GM12878 (cell line): ENCODE measurements around the gene CHFR.
A peak's percentile ranks its signal among the peaks of the same experiment; 100 is the strongest.

Source experiments
- BMI1 ChIP-seq: fragments of 450-650 bp; IDR thresholded peaks from 2 replicates; pipeline ENCODE4 v1.6.1; 2016; ENCODE audit warnings: mild to moderate bottlenecking, moderate library complexity, borderline replicate concordance
- CHD1 ChIP-seq: IDR thresholded peaks from 2 replicates; pipeline ENCODE4 v1.6.1; 2012; ENCODE audit warnings: low read depth, low read length, improper control_type of control experiment
- EZH2 ChIP-seq: IDR thresholded peaks from 2 replicates; pipeline ENCODE4 v1.6.1; 2012; ENCODE audit warnings: low read depth, mild to moderate bottlenecking, control low read depth, inconsistent platforms, low read length, borderline replicate concordance; ENCODE audit not compliant: control insufficient read depth
- HCFC1 ChIP-seq: fragments of 150-350 bp; IDR thresholded peaks from 2 replicates; pipeline ENCODE4 v1.6.1; 2014; ENCODE audit warnings: low read length
- MYC ChIP-seq: IDR thresholded peaks from 2 replicates; pipeline ENCODE4 v1.6.1; 2011; ENCODE audit warnings: mild to moderate bottlenecking, low read length, moderate library complexity, inconsistent platforms; ENCODE audit not compliant: insufficient read depth, insufficient replicate concordance, insufficient read length, severe bottlenecking
- NFIC ChIP-seq: IDR thresholded peaks from 2 replicates; pipeline ENCODE4 v1.6.1; 2012; ENCODE audit warnings: low read depth, mild to moderate bottlenecking, inconsistent platforms, low read length, moderate library complexity
- POLR2A ChIP-seq: IDR thresholded peaks from 2 replicates; pipeline ENCODE4 v1.6.1; 2011; ENCODE audit warnings: low read depth, mild to moderate bottlenecking, low read length
- POLR2AphosphoS5 ChIP-seq: IDR thresholded peaks from 2 replicates; pipeline ENCODE4 v1.6.1; 2011; ENCODE audit warnings: mild to moderate bottlenecking, low read length, inconsistent platforms
- RBBP5 ChIP-seq: fragments of 200-600 bp; sonication (generic); conservative IDR thresholded peaks from 2 replicates; pipeline ENCODE4 v1.6.1; 2016
- TCF7 ChIP-seq: IDR thresholded peaks from 2 replicates; pipeline ENCODE4 v1.6.1; 2014; ENCODE audit warnings: antibody characterized with exemption, borderline replicate concordance
- ZNF274 ChIP-seq: IDR thresholded peaks from one replicate; pipeline ENCODE4 v1.8.0; 2011; ENCODE audit not compliant: insufficient read length, insufficient read depth
- TF ChIP-seq, protein P1 (sequence below), 3 experiments: IDR thresholded peaks in 2 of 3; conservative IDR thresholded peaks in 1 of 3; 2 replicates each; pipeline ENCODE4 v1.5.1; 2011; ENCODE audit warnings: low read depth in 3 of 3, low read length in 3 of 3, mild to moderate bottlenecking in 3 of 3, control low read depth in 2 of 3, moderate library complexity in 2 of 3, inconsistent platforms in 1 of 3, mixed read lengths in 1 of 3; ENCODE audit not compliant: control insufficient read depth in 2 of 3, insufficient read depth in 1 of 3; ENCODE audit errors: extremely low read depth in 1 of 3
- TF ChIP-seq, protein P2 (sequence below): IDR thresholded peaks from 2 replicates; pipeline ENCODE4 v1.6.1; 2012; ENCODE audit warnings: low read depth, low read length, improper control_type of control experiment
- TF ChIP-seq, protein P3 (sequence below): fragments of 450-650 bp; IDR thresholded peaks from 2 replicates; pipeline ENCODE4 v1.6.1; 2017; ENCODE audit warnings: mild to moderate bottlenecking

- TF ChIP-seq MYC: no peak
- no peak for TF ChIP-seq NFIC
- TF ChIP-seq, protein P1, sequence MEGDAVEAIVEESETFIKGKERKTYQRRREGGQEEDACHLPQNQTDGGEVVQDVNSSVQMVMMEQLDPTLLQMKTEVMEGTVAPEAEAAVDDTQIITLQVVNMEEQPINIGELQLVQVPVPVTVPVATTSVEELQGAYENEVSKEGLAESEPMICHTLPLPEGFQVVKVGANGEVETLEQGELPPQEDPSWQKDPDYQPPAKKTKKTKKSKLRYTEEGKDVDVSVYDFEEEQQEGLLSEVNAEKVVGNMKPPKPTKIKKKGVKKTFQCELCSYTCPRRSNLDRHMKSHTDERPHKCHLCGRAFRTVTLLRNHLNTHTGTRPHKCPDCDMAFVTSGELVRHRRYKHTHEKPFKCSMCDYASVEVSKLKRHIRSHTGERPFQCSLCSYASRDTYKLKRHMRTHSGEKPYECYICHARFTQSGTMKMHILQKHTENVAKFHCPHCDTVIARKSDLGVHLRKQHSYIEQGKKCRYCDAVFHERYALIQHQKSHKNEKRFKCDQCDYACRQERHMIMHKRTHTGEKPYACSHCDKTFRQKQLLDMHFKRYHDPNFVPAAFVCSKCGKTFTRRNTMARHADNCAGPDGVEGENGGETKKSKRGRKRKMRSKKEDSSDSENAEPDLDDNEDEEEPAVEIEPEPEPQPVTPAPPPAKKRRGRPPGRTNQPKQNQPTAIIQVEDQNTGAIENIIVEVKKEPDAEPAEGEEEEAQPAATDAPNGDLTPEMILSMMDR (IDR thresholded peaks at IDR 0.05 in 2 of 3, conservative IDR thresholded peaks at IDR 0.05 in 1 of 3; ENCODE audit: control insufficient read depth in 2 of 3, extremely low read depth in 1 of 3, insufficient read depth in 1 of 3, low read depth in 3 of 3, low read length in 3 of 3): 0 out of 6 replicates have a peak, but pooled peaks of 1 of the 3 experiments have one; percentile 14
- no peak for TF ChIP-seq TCF7
- TF ChIP-seq RBBP5: no peak
- TF ChIP-seq CHD1: no peak
- TF ChIP-seq POLR2A: no peak
- no peak for TF ChIP-seq BMI1
- TF ChIP-seq ZNF274: no peak
- TF ChIP-seq EZH2: no peak
- no peak for TF ChIP-seq POLR2AphosphoS5
- TF ChIP-seq, protein P2, sequence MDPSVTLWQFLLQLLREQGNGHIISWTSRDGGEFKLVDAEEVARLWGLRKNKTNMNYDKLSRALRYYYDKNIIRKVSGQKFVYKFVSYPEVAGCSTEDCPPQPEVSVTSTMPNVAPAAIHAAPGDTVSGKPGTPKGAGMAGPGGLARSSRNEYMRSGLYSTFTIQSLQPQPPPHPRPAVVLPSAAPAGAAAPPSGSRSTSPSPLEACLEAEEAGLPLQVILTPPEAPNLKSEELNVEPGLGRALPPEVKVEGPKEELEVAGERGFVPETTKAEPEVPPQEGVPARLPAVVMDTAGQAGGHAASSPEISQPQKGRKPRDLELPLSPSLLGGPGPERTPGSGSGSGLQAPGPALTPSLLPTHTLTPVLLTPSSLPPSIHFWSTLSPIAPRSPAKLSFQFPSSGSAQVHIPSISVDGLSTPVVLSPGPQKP: no peak
- no peak for TF ChIP-seq HCFC1
- TF ChIP-seq, protein P3, sequence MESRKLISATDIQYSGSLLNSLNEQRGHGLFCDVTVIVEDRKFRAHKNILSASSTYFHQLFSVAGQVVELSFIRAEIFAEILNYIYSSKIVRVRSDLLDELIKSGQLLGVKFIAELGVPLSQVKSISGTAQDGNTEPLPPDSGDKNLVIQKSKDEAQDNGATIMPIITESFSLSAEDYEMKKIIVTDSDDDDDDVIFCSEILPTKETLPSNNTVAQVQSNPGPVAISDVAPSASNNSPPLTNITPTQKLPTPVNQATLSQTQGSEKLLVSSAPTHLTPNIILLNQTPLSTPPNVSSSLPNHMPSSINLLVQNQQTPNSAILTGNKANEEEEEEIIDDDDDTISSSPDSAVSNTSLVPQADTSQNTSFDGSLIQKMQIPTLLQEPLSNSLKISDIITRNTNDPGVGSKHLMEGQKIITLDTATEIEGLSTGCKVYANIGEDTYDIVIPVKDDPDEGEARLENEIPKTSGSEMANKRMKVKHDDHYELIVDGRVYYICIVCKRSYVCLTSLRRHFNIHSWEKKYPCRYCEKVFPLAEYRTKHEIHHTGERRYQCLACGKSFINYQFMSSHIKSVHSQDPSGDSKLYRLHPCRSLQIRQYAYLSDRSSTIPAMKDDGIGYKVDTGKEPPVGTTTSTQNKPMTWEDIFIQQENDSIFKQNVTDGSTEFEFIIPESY: no peak
These were observed 34.3 kb upstream of the CHFR start for GRCh38 chr12:132921685-132922084.
